Amniotic epithelial cell (primary cell): ENCODE results near the gene EFEMP2.
"Not testable (repeated sequence)": the region's sequence is repeated elsewhere in the genome, so short reads cannot be mapped to it uniquely, and the experiment has no call there.

Source experiments
- DNase-seq: peaks from one replicate; pipeline ENCODE4 v3.0.0-alpha.2; 2010; ENCODE audit warnings: low read depth

EFEMP2 gene

DNA sequence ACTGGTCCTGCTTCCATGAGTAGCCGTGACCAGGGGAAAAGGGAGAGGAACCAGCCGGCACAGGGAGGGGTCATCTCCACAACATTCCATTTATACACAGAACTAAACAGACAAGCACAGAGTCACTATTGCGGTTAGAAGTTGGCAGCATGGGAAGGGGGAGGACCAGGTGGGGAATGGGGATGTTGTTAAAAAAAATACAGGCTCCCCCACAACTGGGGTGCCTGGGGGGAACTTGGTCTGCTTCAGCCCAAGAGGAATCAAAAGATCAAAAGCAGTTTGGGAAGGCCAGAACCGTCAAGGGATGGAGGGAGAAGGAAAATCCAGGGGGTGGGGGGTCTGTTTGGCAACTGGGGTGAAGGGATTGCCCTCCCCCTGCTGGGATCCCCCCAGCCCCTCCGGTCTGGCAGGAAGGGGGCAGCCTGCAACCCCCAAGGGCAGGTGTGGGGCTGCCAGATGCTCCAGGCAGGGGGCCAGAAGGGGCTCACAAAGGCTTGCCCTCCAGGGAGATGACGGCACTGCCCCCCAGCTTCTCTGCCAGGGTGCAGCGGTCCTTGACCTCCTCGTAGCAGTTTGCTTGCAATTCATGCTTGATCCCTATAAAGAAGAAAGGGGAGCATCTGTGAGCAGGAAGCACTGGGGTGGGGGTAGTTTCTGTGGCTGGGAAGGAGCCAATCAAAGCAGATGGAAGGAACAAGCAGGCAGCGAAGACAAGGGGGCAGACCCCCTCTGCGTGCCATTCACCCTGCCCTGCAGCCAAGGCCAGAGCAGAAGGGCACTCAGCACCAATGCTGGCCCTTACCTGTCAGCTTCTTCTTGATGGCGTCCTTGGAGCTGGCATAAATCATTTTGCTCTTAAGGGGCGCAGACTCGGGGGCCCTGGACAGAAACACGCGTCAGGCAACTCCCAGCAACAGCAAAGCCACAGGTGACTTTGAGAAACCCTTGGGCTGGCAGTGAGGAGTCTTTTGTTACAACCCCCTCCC is 17.5 kb downstream of the EFEMP2 start:
- DNase-seq, result no peak

DNA sequence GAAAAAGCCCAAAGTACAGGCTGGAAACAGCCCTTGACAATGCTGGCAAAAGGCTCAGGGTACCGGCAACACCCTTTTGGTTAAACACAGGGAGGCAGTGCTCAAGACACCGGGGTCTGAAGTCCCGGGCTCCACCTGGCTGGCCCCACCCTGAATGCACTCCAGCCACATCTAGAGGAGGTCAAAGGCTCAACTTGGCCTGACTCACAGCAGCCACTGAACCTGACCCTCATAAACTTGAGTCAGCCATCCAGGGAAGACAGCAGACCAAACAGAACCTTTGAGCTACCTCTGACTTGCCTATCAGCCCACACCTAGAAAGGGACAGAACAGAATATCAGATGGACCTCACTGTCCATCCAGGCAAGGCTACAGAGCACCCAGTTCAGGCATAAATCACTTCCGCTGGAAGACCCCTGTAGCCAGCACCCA is 18.4 kb downstream of the EFEMP2 start:
- no peak for DNase-seq

DNA sequence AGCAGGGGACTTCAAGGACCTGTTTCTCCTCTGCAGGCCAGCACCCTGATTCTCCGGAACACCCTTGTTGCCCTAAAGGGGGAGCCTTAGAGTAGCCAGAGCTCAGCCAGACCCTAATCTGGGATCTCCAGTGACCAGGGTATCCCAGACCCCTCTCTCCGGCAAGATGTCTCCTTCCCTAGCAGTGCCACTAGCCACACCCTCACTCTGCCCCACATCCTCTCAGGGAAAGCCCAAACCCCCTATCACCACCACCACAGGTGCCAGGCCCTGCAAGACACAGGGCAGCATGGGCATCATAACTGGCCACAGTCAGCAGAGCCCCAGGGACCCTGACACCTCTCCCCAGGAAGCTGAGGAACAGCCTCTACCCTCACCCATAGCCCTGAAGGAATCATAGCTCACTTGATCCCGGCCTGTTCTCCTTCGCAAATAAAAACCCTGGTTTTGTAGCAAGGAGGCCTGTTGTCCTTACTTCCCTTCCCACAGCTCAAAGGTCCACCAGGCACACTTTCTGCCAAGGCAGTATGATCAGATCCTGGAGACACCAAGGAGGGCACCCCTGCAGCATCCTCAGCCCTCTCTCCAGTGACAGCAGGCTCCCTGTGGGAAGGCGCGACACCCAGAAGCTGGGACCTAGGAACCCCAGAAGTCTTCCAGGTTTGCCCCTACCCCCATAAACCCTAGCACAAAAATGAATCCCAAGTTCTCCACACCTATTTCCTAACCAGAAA is 19.2 kb downstream of the EFEMP2 start:
- no peak for DNase-seq

GRCh38 chr11:65852508-65853245 is 19.9 kb downstream of the EFEMP2 start:
- no peak for DNase-seq

DNA sequence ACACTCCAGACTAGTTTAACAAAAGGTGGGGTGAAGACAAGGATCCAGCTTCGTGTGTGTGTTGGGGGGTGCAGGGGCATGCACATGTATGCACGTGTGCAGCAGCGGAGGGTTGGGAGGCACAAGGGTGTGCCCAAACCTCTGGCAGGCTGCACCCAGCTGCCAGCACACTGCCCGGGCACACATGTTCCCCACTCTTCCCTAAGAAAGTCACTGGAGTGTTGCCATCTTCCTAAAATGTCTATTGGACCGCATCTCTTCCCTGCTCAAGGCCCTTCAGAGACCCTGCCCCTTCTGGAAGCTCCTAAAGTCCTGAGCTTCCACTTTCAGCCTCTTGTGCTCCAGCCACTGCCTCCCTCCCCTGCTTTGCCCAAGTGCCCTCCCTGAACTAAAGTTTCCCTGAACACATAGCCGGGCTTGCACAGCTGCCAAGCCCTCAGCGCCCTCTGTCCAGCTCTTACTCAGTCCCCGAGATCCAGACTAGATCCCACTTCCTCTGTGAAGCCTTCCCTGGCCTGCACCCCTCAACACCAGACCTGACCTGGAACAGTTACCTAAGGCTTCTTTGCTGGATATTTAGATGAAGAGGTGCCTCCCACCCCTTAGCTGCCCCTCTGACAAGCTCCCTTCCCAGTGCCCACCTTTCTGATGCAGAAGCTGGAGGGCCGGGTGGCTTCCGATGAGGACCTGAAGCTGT is 20.6 kb downstream of the EFEMP2 start:
- DNase-seq, result no peak

DNA sequence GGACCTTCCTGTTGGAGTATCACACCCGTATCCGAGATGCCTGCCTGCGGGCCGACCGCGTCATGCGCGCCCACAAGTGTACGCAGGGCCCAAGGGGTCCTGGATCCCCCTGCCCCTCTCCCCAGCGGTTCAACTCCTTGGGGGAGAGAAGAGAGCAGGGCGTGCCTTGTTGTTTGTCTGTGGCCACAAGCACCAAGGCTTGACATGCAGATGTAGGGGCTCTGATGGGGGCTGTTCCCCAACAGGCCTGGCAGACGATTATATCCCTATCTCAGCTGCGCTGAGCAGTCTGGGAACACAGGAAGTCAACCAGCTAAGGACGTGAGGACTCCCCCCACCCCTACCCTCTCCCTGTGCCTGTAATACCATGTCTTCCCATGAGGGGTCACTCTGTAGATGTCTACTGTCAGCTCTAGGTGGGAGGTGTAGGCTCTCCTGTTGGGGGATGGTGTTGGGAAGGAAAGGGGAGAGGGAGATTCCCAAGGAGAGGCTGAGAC is 21.5 kb downstream of the EFEMP2 start:
- DNase-seq, result peak; percentile 34

GRCh38 chr11:65850217-65851082 is 22.1 kb downstream of the EFEMP2 start:
- no peak for DNase-seq

DNA sequence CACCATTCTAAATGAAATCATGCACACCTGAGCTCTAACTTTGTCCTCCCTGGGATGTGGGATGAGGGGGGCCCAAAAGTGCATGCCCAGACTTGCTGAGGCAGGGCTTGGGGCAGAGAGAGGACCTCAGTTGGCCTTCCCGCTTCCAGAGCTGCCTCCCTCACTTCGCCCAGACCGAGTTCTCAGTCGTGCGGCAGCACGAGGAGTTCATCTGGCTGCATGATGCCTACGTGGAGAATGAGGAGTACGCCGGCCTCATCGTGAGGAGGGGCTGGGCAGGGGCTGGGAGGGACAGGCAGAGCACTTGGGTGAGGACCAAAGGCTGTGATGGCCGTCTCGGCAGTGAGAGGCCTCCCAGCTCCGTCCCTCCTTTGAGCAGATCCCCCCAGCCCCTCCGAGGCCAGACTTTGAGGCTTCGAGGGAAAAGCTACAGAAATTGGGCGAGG is 22.8 kb downstream of the EFEMP2 start:
- DNase-seq, result no peak

GRCh38 chr11:65849366-65849765 is 23.2 kb downstream of the EFEMP2 start:
- no peak for DNase-seq

- not testable (repeated sequence) for DNase-seq
These were observed 23.9 kb downstream of the EFEMP2 start for GRCh38 chr11:65848693-65849092.

GRCh38 chr11:65847746-65848145 is 24.9 kb downstream of the EFEMP2 start:
- DNase-seq, result no peak

DNA sequence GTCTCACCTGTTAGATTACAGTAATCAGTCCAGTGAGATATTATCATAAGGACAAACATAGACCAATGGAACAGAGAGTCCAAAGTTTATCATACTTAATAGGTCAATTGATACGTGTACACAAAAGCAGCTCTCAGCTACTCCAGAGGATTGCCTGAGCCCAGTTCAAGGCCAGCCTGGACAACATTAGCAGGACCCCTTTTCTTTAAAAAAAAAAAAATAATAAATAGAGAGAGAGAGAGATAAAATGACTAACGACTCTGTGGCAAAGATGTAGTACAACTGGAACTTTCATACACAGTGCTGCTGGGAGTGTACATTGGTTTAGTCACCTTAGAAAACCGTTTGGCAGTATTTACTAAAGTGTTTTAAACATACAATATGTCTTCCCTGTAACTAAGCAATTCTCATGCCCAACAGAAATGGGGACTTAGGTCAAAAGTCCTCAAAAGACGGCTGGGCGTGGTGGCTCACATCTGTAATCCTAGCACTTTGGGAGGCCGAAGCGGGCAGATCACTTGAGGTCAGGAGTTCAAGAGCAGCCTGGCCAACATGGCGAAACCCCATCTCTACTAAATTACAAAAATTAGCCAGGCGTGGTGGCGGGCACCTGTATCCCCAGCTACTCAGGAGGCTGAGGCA is 28.2 kb downstream of the EFEMP2 start:
- DNase-seq, result no peak

DNA sequence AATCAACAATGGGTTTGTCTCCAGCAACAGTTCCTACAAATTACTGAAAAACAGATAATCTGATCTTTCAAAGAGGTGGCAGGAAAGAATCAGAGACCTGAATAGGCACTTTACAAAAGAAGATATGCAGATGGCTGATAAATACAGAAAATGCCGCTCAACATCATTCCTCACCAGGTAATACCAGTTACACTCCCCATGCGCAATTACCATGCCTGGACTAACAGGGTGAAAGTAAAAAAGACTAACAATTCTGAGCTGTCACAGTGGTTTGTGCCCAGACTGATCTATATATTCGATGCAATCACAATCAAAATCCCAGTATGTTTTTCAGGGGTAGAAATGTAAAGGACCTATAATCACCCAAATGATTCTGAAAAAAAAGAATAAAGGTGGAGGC is 28.8 kb downstream of the EFEMP2 start:
- no peak for DNase-seq

DNA sequence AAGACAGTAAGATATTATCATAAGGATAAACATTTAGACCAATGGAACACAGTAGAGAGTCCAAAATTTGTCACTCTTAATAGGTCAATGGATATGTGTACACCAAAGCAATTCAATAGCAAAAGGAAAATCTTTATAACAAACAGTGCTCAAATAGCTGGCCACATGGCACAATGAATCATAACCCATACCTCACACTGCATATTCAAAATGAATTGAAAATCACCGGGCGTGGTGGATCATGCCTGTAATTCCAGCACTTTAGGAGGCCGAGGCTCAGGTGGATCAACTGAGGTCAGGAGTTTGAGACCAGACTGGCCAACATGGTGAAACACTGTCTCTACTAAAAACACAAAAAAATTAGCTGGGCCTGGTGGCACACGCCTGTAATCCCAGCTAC is 30.5 kb downstream of the EFEMP2 start:
- DNase-seq, result no peak

DNA sequence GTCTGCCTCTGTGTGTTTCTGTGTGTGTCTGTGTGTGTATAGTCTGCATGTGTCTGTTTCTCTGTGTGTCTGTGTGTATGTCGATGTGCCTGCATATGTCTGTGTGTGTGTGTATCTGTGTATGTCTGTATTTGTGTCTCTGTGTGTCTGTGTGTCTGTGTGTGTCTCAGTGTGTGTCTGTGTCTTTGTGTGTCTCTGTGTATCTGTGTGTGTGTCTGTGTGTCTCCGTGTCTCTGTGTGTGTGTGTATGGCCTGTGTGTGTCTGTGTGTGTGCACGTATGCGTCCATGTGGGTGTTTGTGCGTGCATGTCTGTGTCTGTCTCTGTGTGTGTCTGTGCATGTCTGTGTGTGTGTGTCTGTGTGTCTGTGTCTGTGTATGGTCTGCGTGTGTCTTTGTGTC is 38.4 kb downstream of the EFEMP2 start:
- no peak for DNase-seq

DNA sequence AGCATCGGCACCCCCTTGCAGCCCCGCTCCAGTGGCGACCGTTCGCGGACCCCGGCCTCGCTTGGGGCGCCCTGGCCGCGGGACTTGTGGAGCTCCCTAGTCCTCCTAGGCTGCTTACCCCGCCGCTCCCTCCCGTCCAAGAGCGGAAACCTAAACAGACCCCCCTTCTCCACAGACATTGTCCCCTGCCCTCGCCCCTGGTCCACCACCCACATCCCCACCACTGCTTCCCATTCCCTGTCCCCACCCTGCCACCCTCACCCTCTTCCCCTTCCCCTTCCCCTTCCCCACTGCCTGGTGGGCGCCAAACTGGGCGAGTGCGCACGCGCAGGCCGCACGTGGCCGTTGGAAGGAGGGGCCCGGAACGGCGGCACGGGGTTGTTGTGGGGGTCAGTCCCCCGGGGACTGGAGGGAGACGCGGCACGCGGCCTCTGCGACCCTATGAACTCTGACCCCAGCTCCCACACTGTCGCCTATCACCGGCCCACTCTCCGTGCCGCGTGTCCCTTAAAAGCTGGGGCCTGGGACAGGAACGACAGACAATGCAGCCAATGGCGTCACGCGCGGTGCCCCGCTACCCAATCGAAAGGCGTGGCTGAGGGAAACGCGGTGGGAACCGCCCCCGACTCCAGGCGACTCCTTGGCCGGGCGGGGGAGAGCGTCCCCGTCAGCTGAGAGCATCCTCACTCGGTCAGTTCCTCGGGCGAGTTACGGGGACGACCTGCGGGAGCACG is 39.1 kb downstream of the EFEMP2 start, which contains the start of gene SNX32:
Gene SNX32 (plus strand): TSS at position 667 of the 734 bp plus-strand sequence. CDS start 103 bp downstream, outside the sequence.
- peak; percentile 87 for DNase-seq

- DNase-seq, result not testable (repeated sequence)
These were observed 40.4 kb downstream of the EFEMP2 start for GRCh38 chr11:65832231-65832630.

DNA sequence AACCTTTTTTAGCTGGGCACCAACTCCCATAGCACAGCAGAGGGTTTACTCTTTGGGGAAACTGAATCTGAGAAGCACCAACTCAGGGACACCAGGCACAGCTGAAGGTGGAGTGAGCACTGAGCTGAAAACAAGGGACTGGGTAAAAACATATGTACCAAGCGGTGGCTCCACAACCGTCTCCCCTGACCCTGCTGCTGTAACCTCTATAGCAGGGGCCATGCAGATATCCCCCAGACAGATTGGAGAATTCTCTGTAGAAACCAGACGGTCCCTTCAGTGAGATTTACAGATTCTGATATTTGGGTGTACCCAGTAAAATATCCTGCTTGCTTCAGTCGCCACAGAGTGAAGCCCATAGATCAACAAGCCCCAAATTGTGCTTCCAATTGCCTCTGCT is 43.1 kb downstream of the EFEMP2 start:
- no peak for DNase-seq
